ENCODE data around the gene CDH13.

Gene CDH13

GRCh38 chr16:83224642-83225041 lies 597.9 kb downstream of the CDH13 start:
- Histone ChIP-seq H3K14ac (ENCODE audit: low read length) (no peak overlapping the region), H2BK5ac (ENCODE audit: low read depth, low read length, poor library complexity) (no peak overlapping the region), H3K4me2 (ENCODE audit: low read length) (no peak overlapping the region), H3K79me2 (ENCODE audit: control insufficient read depth, insufficient read depth, low read length, poor library complexity) (no peaks in the 10 kb centered on the region), H3K36me3 (ENCODE audit: control insufficient read depth in 1 of 2, insufficient read depth in 2 of 2, low read length in 2 of 2) (no peaks in the 10 kb centered on the region), H3K79me1 (ENCODE audit: low read length) (no peaks in the 10 kb centered on the region), H3K18ac (ENCODE audit: low read length) (no peak overlapping the region), H2AK5ac (ENCODE audit: low read length) (no peak overlapping the region), H2BK12ac (ENCODE audit: low read length) (no peak overlapping the region), H3K27ac (ENCODE audit: low read depth, low read length) (no peak overlapping the region), H3K27me3 (ENCODE audit: insufficient read depth, low read length) (no peaks in the 10 kb centered on the region), H4K91ac (ENCODE audit: low read depth, low read length) (no peak overlapping the region), H4K12ac (ENCODE audit: low read depth, low read length) (no peak overlapping the region), H3K9ac (ENCODE audit: low read length) (no peak overlapping the region), H3K4me1 (ENCODE audit: control insufficient read depth in 1 of 2, insufficient read depth in 2 of 2, low read length in 2 of 2) (no peaks in the 10 kb centered on the region), H3K4me3 (ENCODE audit: low read depth, low read length) (no peak overlapping the region), H3K9me3 (ENCODE audit: insufficient read depth, low read depth, low read length) (no peaks in the 10 kb centered on the region), H3K4ac (ENCODE audit: low read depth, low read length) (no peak overlapping the region), H4K8ac (ENCODE audit: low read depth, low read length) (no peak overlapping the region), H3K23ac (ENCODE audit: low read length) (no peak overlapping the region), H2AFZ (ENCODE audit: insufficient read depth, low read length, poor library complexity) (no peak overlapping the region), H2BK120ac (ENCODE audit: insufficient read depth, low read length, poor library complexity) (no peak overlapping the region)
- no peak for DNase-seq
- no CpG with 5 or more reads among the region's 3 CpGs for WGBS (ENCODE audit: extremely low coverage, insufficient coverage, insufficient read length)

DNA sequence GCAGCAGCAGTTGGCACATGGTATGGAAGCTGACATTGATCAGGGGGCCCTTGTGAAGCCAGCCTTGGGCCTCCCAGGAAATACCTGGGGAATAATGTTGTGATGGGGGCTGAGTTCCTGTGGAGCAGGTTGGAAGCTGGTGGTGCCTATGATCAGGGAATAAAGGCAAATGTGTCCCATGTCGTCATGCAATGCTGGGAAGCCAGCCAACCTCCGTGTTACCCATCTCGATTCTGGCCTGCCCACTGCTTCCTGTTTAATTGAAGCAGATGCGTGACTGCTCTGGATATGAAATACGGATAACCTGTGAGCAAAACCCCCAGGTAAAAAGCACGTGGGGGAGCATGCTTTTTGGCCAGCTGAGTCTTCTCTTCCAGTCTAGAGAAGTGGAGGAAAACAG lies 600.6 kb downstream of the CDH13 start:
- no peak overlapping the region for H2BK12ac ChIP-seq (ENCODE audit: low read length)
- DNase-seq: no peak
- WGBS (ENCODE audit: extremely low coverage, insufficient coverage, insufficient read length): no CpG with 5 or more reads among the region's 6 CpGs

DNA sequence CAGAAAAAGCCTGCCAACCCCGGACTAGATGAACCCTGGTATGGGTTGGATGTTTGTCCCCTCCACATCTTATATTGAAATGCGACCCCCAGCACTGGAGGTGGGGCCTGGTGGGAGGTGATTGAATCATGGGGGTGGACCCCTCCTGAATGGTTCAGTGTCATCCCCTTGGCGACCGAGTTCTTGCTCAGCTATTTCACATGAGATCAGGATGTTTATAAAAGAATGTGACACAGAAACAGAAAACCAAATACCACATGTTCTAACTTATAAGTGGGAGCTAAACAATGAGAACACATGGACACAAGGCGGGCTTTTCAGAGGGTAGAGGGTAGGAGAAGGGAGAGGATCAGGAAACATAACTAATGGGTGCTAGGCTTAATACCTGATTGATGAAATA lies 605.0 kb downstream of the CDH13 start:
- no peak for DNase-seq
- Histone ChIP-seq H2AK5ac (ENCODE audit: low read length) (no peak overlapping the region), H2BK120ac (ENCODE audit: insufficient read depth, low read length, poor library complexity) (no peak overlapping the region)

More for the DNA sequence above, 600.6 kb downstream of the CDH13 start:
- H3K9me3 ChIP-seq (ENCODE audit: insufficient read depth, low read depth, low read length): no peaks in the 10 kb centered on the region
- H3K79me2 ChIP-seq (ENCODE audit: control insufficient read depth, insufficient read depth, low read length, poor library complexity): no peaks in the 10 kb centered on the region
- H3K27ac ChIP-seq (ENCODE audit: low read depth, low read length): no peak overlapping the region
- H4K91ac ChIP-seq (ENCODE audit: low read depth, low read length): no peak overlapping the region
- no peak overlapping the region for H3K9ac ChIP-seq (ENCODE audit: low read length)
- H3K4me1 ChIP-seq (ENCODE audit: control insufficient read depth in 1 of 2, insufficient read depth in 2 of 2, low read length in 2 of 2): no peaks in the 10 kb centered on the region
- no peak overlapping the region for H2BK120ac ChIP-seq (ENCODE audit: insufficient read depth, low read length, poor library complexity)
- no peak overlapping the region for H2AK5ac ChIP-seq (ENCODE audit: low read length)
- no peaks in the 10 kb centered on the region for H3K79me1 ChIP-seq (ENCODE audit: low read length)
- H3K4me2 ChIP-seq (ENCODE audit: low read length): no peak overlapping the region
- no peaks in the 10 kb centered on the region for H3K36me3 ChIP-seq (ENCODE audit: control insufficient read depth in 1 of 2, insufficient read depth in 2 of 2, low read length in 2 of 2)
- H3K4ac ChIP-seq (ENCODE audit: low read depth, low read length): no peak overlapping the region
- no peak overlapping the region for H2AFZ ChIP-seq (ENCODE audit: insufficient read depth, low read length, poor library complexity)
- no peaks in the 10 kb centered on the region for H3K27me3 ChIP-seq (ENCODE audit: insufficient read depth, low read length)
- no peak overlapping the region for H3K18ac ChIP-seq (ENCODE audit: low read length)
- no peak overlapping the region for H3K14ac ChIP-seq (ENCODE audit: low read length)
- no peak overlapping the region for H3K4me3 ChIP-seq (ENCODE audit: low read depth, low read length)
- no peak overlapping the region for H4K12ac ChIP-seq (ENCODE audit: low read depth, low read length)
- no peak overlapping the region for H4K8ac ChIP-seq (ENCODE audit: low read depth, low read length)
- no peak overlapping the region for H3K23ac ChIP-seq (ENCODE audit: low read length)
- no peak overlapping the region for H2BK5ac ChIP-seq (ENCODE audit: low read depth, low read length, poor library complexity)

DNA sequence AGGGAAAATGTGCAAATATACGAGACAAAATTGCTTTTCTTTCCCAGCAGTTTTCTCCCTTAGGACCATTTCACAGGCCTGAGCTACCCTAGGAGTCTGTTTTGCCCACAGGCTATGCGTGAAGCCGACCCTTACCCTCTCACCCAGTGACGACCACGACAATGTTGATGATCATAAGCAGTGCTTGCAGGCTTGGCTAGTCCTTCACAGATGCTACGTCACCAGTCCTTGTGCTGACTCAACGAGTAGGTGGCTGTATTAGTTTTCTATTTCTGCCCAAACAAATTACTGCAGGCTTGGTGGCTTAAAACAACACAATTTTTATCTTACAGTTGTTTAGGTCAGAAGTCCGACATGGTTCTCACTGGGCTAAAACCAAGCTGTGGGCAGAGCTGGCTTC lies 606.4 kb downstream of the CDH13 start:
- no peak overlapping the region for H3K18ac ChIP-seq (ENCODE audit: low read length)
- no peaks in the 10 kb centered on the region for H3K36me3 ChIP-seq (ENCODE audit: control insufficient read depth in 1 of 2, insufficient read depth in 2 of 2, low read length in 2 of 2)
- H2AK5ac ChIP-seq (ENCODE audit: low read length): no peak overlapping the region
- H3K4me2 ChIP-seq (ENCODE audit: low read length): no peak overlapping the region
- H3K9me3 ChIP-seq (ENCODE audit: insufficient read depth, low read depth, low read length): peaks cover 2% of the 10 kb centered on the region
- H3K79me2 ChIP-seq (ENCODE audit: control insufficient read depth, insufficient read depth, low read length, poor library complexity): no peaks in the 10 kb centered on the region
- DNase-seq: no peak
- H4K91ac ChIP-seq (ENCODE audit: low read depth, low read length): no peak overlapping the region
- H2BK120ac ChIP-seq (ENCODE audit: insufficient read depth, low read length, poor library complexity): no peak overlapping the region
- H3K4me3 ChIP-seq (ENCODE audit: low read depth, low read length): no peak overlapping the region
- no peak overlapping the region for H2BK5ac ChIP-seq (ENCODE audit: low read depth, low read length, poor library complexity)
- H3K27me3 ChIP-seq (ENCODE audit: insufficient read depth, low read length): no peaks in the 10 kb centered on the region
- no peaks in the 10 kb centered on the region for H3K4me1 ChIP-seq (ENCODE audit: control insufficient read depth in 1 of 2, insufficient read depth in 2 of 2, low read length in 2 of 2)
- no CpG with 5 or more reads among the region's 8 CpGs for WGBS (ENCODE audit: extremely low coverage, insufficient coverage, insufficient read length)
- H3K79me1 ChIP-seq (ENCODE audit: low read length): no peaks in the 10 kb centered on the region
- H3K9ac ChIP-seq (ENCODE audit: low read length): no peak overlapping the region
- H2AFZ ChIP-seq (ENCODE audit: insufficient read depth, low read length, poor library complexity): no peak overlapping the region
- H3K23ac ChIP-seq (ENCODE audit: low read length): no peak overlapping the region
- no peak overlapping the region for H3K4ac ChIP-seq (ENCODE audit: low read depth, low read length)
- H2BK12ac ChIP-seq (ENCODE audit: low read length): no peak overlapping the region
- no peak overlapping the region for H4K12ac ChIP-seq (ENCODE audit: low read depth, low read length)
- no peak overlapping the region for H3K27ac ChIP-seq (ENCODE audit: low read depth, low read length)
- no peak overlapping the region for H3K14ac ChIP-seq (ENCODE audit: low read length)
- H4K8ac ChIP-seq (ENCODE audit: low read depth, low read length): no peak overlapping the region

More for the DNA sequence above, 605.0 kb downstream of the CDH13 start:
- H3K79me2 ChIP-seq (ENCODE audit: control insufficient read depth, insufficient read depth, low read length, poor library complexity): no peaks in the 10 kb centered on the region
- H3K4me3 ChIP-seq (ENCODE audit: low read depth, low read length): no peak overlapping the region
- no peak overlapping the region for H4K12ac ChIP-seq (ENCODE audit: low read depth, low read length)
- no peaks in the 10 kb centered on the region for H3K79me1 ChIP-seq (ENCODE audit: low read length)
- WGBS (ENCODE audit: extremely low coverage, insufficient coverage, insufficient read length): no CpG with 5 or more reads among the region's 5 CpGs
- H3K18ac ChIP-seq (ENCODE audit: low read length): no peak overlapping the region
- no peak overlapping the region for H2BK12ac ChIP-seq (ENCODE audit: low read length)
- H4K8ac ChIP-seq (ENCODE audit: low read depth, low read length): no peak overlapping the region
- H3K27ac ChIP-seq (ENCODE audit: low read depth, low read length): no peak overlapping the region
- no peak overlapping the region for H3K9ac ChIP-seq (ENCODE audit: low read length)
- no peaks in the 10 kb centered on the region for H3K36me3 ChIP-seq (ENCODE audit: control insufficient read depth in 1 of 2, insufficient read depth in 2 of 2, low read length in 2 of 2)
- H3K9me3 ChIP-seq (ENCODE audit: insufficient read depth, low read depth, low read length): no peaks in the 10 kb centered on the region
- no peak overlapping the region for H3K23ac ChIP-seq (ENCODE audit: low read length)
- no peaks in the 10 kb centered on the region for H3K27me3 ChIP-seq (ENCODE audit: insufficient read depth, low read length)
- H3K14ac ChIP-seq (ENCODE audit: low read length): no peak overlapping the region
- H3K4ac ChIP-seq (ENCODE audit: low read depth, low read length): no peak overlapping the region
- H3K4me1 ChIP-seq (ENCODE audit: control insufficient read depth in 1 of 2, insufficient read depth in 2 of 2, low read length in 2 of 2): no peaks in the 10 kb centered on the region
- no peak overlapping the region for H2AFZ ChIP-seq (ENCODE audit: insufficient read depth, low read length, poor library complexity)
- H2BK5ac ChIP-seq (ENCODE audit: low read depth, low read length, poor library complexity): no peak overlapping the region
- H4K91ac ChIP-seq (ENCODE audit: low read depth, low read length): no peak overlapping the region
- H3K4me2 ChIP-seq (ENCODE audit: low read length): no peak overlapping the region

Measured in trophoblast cell (in vitro differentiated cells and primary cell).